Caco-2 (cell line): Measurements from ENCODE around the gene CLDN19. TPM values are rescaled to one million over a fixed set of nuclear protein-coding genes. Genes with fewer than 3 reads are reported as not detected.

Experiments used
- BruUV-seq: library from RNA; stranded (reverse); fragments of 400-500 nt; replicated peaks from 2 replicates; lab custom pipeline; 2021; lab: Mats Ljungman, UMichigan
- CTCF ChIA-PET: fragments of 300-600 bp; sonication (Branson Sonifier 250); formaldehyde crosslinking; loops from one replicate; lab custom pipeline; 2022; ENCODE audit warnings: antibody characterized with exemption; lab: Charles Lee
- POLR2A ChIA-PET: fragments of 300-600 bp; sonication (Branson Sonifier 250); formaldehyde crosslinking; loops from one replicate; lab custom pipeline; 2022; ENCODE audit warnings: antibody characterized with exemption; lab: Charles Lee
- DNase-seq, 2 experiments: peaks; one replicate each; pipeline versions ENCODE4 v3.0.0 to v3.0.0-alpha.2; 2020 to 2022
- H3K27me3 ChIP-seq: replicated peaks from 2 replicates; pipeline ENCODE4 v1.6.0; 2011; ENCODE audit warnings: low read length; ENCODE audit not compliant: control insufficient read depth, insufficient read depth
- H3K36me3 ChIP-seq: 2 replicates; pipeline ENCODE4 v1.5.1; 2011; ENCODE audit warnings: low read length; ENCODE audit not compliant: control insufficient read depth, insufficient read depth
- H3K4me1 ChIP-seq: fragments of 250-450 bp; sonication (Bioruptor Pico); 2 replicates; pipeline ENCODE4 v1.5.1; 2020; ENCODE audit warnings: mild to moderate bottlenecking
- H3K4me3 ChIP-seq: 2 replicates; pipeline ENCODE4 v1.5.1; 2011; ENCODE audit warnings: low read depth, mild to moderate bottlenecking, control low read depth, low read length
- H3K9me3 ChIP-seq: fragments of 250-450 bp; sonication (Bioruptor Pico); 2 replicates; pipeline ENCODE4 v1.5.1; 2020; ENCODE audit warnings: mild to moderate bottlenecking, moderate library complexity
- H3K27ac Mint-ChIP-seq: one replicate; pipeline ENCODE4 v1.8.0; 2022; ENCODE audit warnings: mixed read lengths; ENCODE audit not compliant: unreplicated experiment
- H3K27me3 Mint-ChIP-seq: one replicate; pipeline ENCODE4 v1.8.0; 2022; ENCODE audit warnings: mixed read lengths; ENCODE audit not compliant: insufficient read depth, unreplicated experiment
- H3K36me3 Mint-ChIP-seq: one replicate; pipeline ENCODE4 v1.8.0; 2022; ENCODE audit warnings: mild to moderate bottlenecking, mixed read lengths; ENCODE audit not compliant: insufficient read depth, unreplicated experiment
- H3K4me1 Mint-ChIP-seq: one replicate; pipeline ENCODE4 v1.8.0; 2022; ENCODE audit warnings: low read depth, mixed read lengths; ENCODE audit not compliant: unreplicated experiment
- H3K4me3 Mint-ChIP-seq: one replicate; pipeline ENCODE4 v1.8.0; 2022; ENCODE audit warnings: mild to moderate bottlenecking, moderate library complexity, mixed read lengths; ENCODE audit not compliant: unreplicated experiment
- H3K9me3 Mint-ChIP-seq: one replicate; pipeline ENCODE4 v1.8.0; 2022; ENCODE audit warnings: mixed read lengths; ENCODE audit not compliant: unreplicated experiment
- CTCF ChIP-seq, 2 experiments: fragments of 200-600 bp in 1 of 2; IDR thresholded peaks; 1 replicate in 1 of 2; 2 replicates in 1 of 2; pipeline versions ENCODE4 v1.5.1 to v1.8.0; 2011 to 2022; ENCODE audit warnings: antibody characterized with exemption in 1 of 2, control low read depth in 1 of 2, inconsistent platforms in 1 of 2, low read depth in 1 of 2, low read length in 1 of 2, mild to moderate bottlenecking in 1 of 2, moderate library complexity in 1 of 2; ENCODE audit not compliant: insufficient read depth in 1 of 2, severe bottlenecking in 1 of 2, unreplicated experiment in 1 of 2
- intact Hi-C: fragments of 100-400 bp; cut with micrococcal nuclease; formaldehyde crosslinking; loops from one replicate; pipeline ENCODE4 v1.10.0; 2022; ENCODE audit not compliant: unreplicated experiment
- total RNA-seq: library from RNA; stranded (reverse); gene quantifications from 2 replicates; pipeline ENCODE4 v1.2.3, GENCODE V29; 2022

The CLDN19 gene
- total RNA-seq, 1 experiment from 2014 or later, result 4.0 TPM

GRCh38 chr1:42735056-42735455, 5.0 kb downstream of the CLDN19 start:
- intact Hi-C loops, result no loop called here
- Histone ChIP-seq H3K27me3 (no peaks in the 10 kb centered on the region), H3K36me3 (no peaks in the 10 kb centered on the region), H3K4me1 (peaks cover 18% of the 10 kb centered on the region), H3K4me3 (no peak overlapping the region), H3K9me3 (no peaks in the 10 kb centered on the region)
- BruUV-seq, result no TSS peak
- DNase-seq, result no peak
- no peaks in the 10 kb centered on the region for H3K9me3 Mint-ChIP-seq
- no peak overlapping the region for H3K4me3 Mint-ChIP-seq
- no peak for TF ChIP-seq CTCF (IDR thresholded peaks at IDR 0.05; ENCODE audit: insufficient read depth in 1 of 2, low read depth in 1 of 2, low read length in 1 of 2, severe bottlenecking in 1 of 2, unreplicated experiment in 1 of 2)
- no peaks in the 10 kb centered on the region for H3K36me3 Mint-ChIP-seq
- ChIA-PET POLR2A (no interaction called here), CTCF (interaction anchor here (1.4 kb wide), 1 partner anchor 22 kb away, joined by 4 read pairs; no protein-coding TSS in a partner anchor)
- H3K4me1 Mint-ChIP-seq, result peaks cover 12% of the 10 kb centered on the region
- no peaks in the 10 kb centered on the region for H3K27me3 Mint-ChIP-seq
- no peak overlapping the region for H3K27ac Mint-ChIP-seq

GRCh38 chr1:42734201-42735035, 5.6 kb downstream of the CLDN19 start:
- Mint-ChIP-seq H3K4me1 (peaks cover 12% of the 10 kb centered on the region), H3K27ac (no peak overlapping the region), H3K4me3 (no peak overlapping the region), H3K36me3 (no peaks in the 10 kb centered on the region), H3K27me3 (no peaks in the 10 kb centered on the region), H3K9me3 (no peaks in the 10 kb centered on the region)
- ChIA-PET CTCF (interaction anchor here (1.0 kb wide), 1 partner anchor 42 kb away, joined by 3 read pairs; no protein-coding TSS in a partner anchor), POLR2A (no interaction called here)
- Histone ChIP-seq H3K4me3 (no peak overlapping the region), H3K36me3 (no peaks in the 10 kb centered on the region), H3K27me3 (no peaks in the 10 kb centered on the region), H3K4me1 (peaks cover 11% of the 10 kb centered on the region), H3K9me3 (no peaks in the 10 kb centered on the region)
- DNase-seq, result peak; percentile 31 to 56
- no peak for TF ChIP-seq CTCF (IDR thresholded peaks at IDR 0.05; ENCODE audit: insufficient read depth in 1 of 2, low read depth in 1 of 2, low read length in 1 of 2, severe bottlenecking in 1 of 2, unreplicated experiment in 1 of 2)
- BruUV-seq, result no TSS peak
- intact Hi-C loops, result no loop called here

GRCh38 chr1:42733415-42734200, 6.4 kb downstream of the CLDN19 start:
- Histone ChIP-seq H3K4me3 (no peak overlapping the region), H3K9me3 (no peaks in the 10 kb centered on the region), H3K36me3 (no peaks in the 10 kb centered on the region), H3K4me1 (peaks cover 11% of the 10 kb centered on the region; the same call in 1 of the 2 replicates), H3K27me3 (no peaks in the 10 kb centered on the region)
- Mint-ChIP-seq H3K9me3 (no peaks in the 10 kb centered on the region), H3K27me3 (no peaks in the 10 kb centered on the region), H3K36me3 (no peaks in the 10 kb centered on the region), H3K4me1 (peaks cover 12% of the 10 kb centered on the region), H3K27ac (no peak overlapping the region), H3K4me3 (no peak overlapping the region)
- ChIA-PET POLR2A (no interaction called here), CTCF (interaction anchor here (1.0 kb wide), 1 partner anchor 41 kb away, joined by 3 read pairs; no protein-coding TSS in a partner anchor)
- TF ChIP-seq CTCF (IDR thresholded peaks at IDR 0.05; ENCODE audit: insufficient read depth in 1 of 2, low read depth in 1 of 2, low read length in 1 of 2, severe bottlenecking in 1 of 2, unreplicated experiment in 1 of 2), result no peak
- no TSS peak for BruUV-seq
- DNase-seq, result no peak
- intact Hi-C loops, result no loop called here
